ENCODE results near the gene ZNF766.
"Not testable (repeated sequence)": the region's sequence is repeated elsewhere in the genome, so short reads cannot be mapped to it uniquely, and the experiment has no call there.

The ZNF766 gene

GRCh38 chr19:52269338-52270261 lies at the start of gene ZNF766:
ZNF766 (plus strand) TSS chr19:52269587; CDS start chr19:52269614, 27 bp downstream.
- DNase-seq = peak; percentile 99

- DNase-seq = no peak
These were observed 49.8 kb upstream of the ZNF766 start for GRCh38 chr19:52219611-52220010.

- no peak for DNase-seq
These were observed 48.4 kb upstream of the ZNF766 start for GRCh38 chr19:52221031-52221430.

- DNase-seq = no peak
These were observed 47.5 kb upstream of the ZNF766 start for GRCh38 chr19:52221831-52222375.

GRCh38 chr19:52224211-52224610 lies 45.2 kb upstream of the ZNF766 start:
- no peak for DNase-seq

- no peak for DNase-seq
These were observed 42.7 kb upstream of the ZNF766 start for GRCh38 chr19:52226652-52227051.

GRCh38 chr19:52227196-52227940 lies 42.0 kb upstream of the ZNF766 start:
- no peak for DNase-seq

- DNase-seq = no peak
These were observed 41.4 kb upstream of the ZNF766 start for GRCh38 chr19:52227980-52228379.

- no peak for DNase-seq
These were observed 39.9 kb upstream of the ZNF766 start for GRCh38 chr19:52229524-52229923.

GRCh38 chr19:52230685-52231084 lies 38.7 kb upstream of the ZNF766 start:
- DNase-seq = no peak

- DNase-seq = no peak
These were observed 38.1 kb upstream of the ZNF766 start for GRCh38 chr19:52231154-52231910.

- no peak for DNase-seq
These were observed 35.0 kb upstream of the ZNF766 start for GRCh38 chr19:52234406-52234805.

GRCh38 chr19:52237197-52237596 lies 32.2 kb upstream of the ZNF766 start:
- no peak for DNase-seq

GRCh38 chr19:52237771-52238400 lies 31.5 kb upstream of the ZNF766 start:
- peak; percentile 85 for DNase-seq

GRCh38 chr19:52244021-52244420 lies 25.4 kb upstream of the ZNF766 start:
- no peak for DNase-seq

GRCh38 chr19:52248241-52248640 lies 21.1 kb upstream of the ZNF766 start:
- peak; percentile 85 for DNase-seq

- no peak for DNase-seq
These were observed 11.0 kb upstream of the ZNF766 start for GRCh38 chr19:52258426-52258825.

- not testable (repeated sequence) for DNase-seq
These were observed 3.8 kb upstream of the ZNF766 start for GRCh38 chr19:52265556-52265955.

GRCh38 chr19:52270266-52270885 lies 989 bp downstream of the ZNF766 start:
- no peak for DNase-seq

- DNase-seq = no peak
These were observed 3.9 kb downstream of the ZNF766 start for GRCh38 chr19:52273301-52273700.

GRCh38 chr19:52274191-52274590 lies 4.8 kb downstream of the ZNF766 start:
- no peak for DNase-seq

GRCh38 chr19:52275988-52276387 lies 6.6 kb downstream of the ZNF766 start:
- no peak for DNase-seq

Data from activated effector memory CD4-positive, alpha-beta T cell treated with anti-CD3 and anti-CD28 coated beads, Interleukin-2, amount 50 U/mL, for 16 hours (primary cell).